ENCODE measurements around the gene CNTNAP1. TPM values are rescaled to one million over a fixed set of nuclear protein-coding genes. Genes with fewer than 3 reads are reported as not detected.

Gene CNTNAP1
- total RNA-seq, 1 donor from 2014 or later = 2.3 TPM

GRCh38 chr17:42673885-42674754 is 8.2 kb upstream of the CNTNAP1 start:
- H3K27ac Mint-ChIP-seq = no peak overlapping the region
- DNase-seq (ENCODE audit: low spot score, unreplicated experiment) = no peak

GRCh38 chr17:42674755-42675347 is 7.5 kb upstream of the CNTNAP1 start:
- Mint-ChIP-seq H3K9me3 (ENCODE audit: low read depth) (no peaks in the 10 kb centered on the region), H3K36me3 (ENCODE audit: insufficient read depth) (peaks cover 13% of the 10 kb centered on the region), H3K27me3 (peaks cover 33% of the 10 kb centered on the region), H3K4me1 (ENCODE audit: low read depth) (peaks cover 15% of the 10 kb centered on the region), H3K27ac (no peak overlapping the region), H3K4me3 (ENCODE audit: low read depth) (peak overlapping the region; percentile 57)
- TF ChIP-seq, protein P1, sequence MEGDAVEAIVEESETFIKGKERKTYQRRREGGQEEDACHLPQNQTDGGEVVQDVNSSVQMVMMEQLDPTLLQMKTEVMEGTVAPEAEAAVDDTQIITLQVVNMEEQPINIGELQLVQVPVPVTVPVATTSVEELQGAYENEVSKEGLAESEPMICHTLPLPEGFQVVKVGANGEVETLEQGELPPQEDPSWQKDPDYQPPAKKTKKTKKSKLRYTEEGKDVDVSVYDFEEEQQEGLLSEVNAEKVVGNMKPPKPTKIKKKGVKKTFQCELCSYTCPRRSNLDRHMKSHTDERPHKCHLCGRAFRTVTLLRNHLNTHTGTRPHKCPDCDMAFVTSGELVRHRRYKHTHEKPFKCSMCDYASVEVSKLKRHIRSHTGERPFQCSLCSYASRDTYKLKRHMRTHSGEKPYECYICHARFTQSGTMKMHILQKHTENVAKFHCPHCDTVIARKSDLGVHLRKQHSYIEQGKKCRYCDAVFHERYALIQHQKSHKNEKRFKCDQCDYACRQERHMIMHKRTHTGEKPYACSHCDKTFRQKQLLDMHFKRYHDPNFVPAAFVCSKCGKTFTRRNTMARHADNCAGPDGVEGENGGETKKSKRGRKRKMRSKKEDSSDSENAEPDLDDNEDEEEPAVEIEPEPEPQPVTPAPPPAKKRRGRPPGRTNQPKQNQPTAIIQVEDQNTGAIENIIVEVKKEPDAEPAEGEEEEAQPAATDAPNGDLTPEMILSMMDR (IDR thresholded peaks at IDR 0.05; ENCODE audit: unreplicated experiment) = no peak
- no peak for DNase-seq (ENCODE audit: low spot score, unreplicated experiment)

More at GRCh38 chr17:42673885-42674754, 8.2 kb upstream of the CNTNAP1 start:
- Mint-ChIP-seq H3K27me3 (peaks cover 38% of the 10 kb centered on the region), H3K4me1 (ENCODE audit: low read depth) (peaks cover 15% of the 10 kb centered on the region), H3K36me3 (ENCODE audit: insufficient read depth) (peaks cover 16% of the 10 kb centered on the region), H3K4me3 (ENCODE audit: low read depth) (peak overlapping the region; percentile 57), H3K9me3 (ENCODE audit: low read depth) (no peaks in the 10 kb centered on the region)
- TF ChIP-seq, protein P1 (IDR thresholded peaks at IDR 0.05; ENCODE audit: unreplicated experiment) = peak; percentile 55

DNA sequence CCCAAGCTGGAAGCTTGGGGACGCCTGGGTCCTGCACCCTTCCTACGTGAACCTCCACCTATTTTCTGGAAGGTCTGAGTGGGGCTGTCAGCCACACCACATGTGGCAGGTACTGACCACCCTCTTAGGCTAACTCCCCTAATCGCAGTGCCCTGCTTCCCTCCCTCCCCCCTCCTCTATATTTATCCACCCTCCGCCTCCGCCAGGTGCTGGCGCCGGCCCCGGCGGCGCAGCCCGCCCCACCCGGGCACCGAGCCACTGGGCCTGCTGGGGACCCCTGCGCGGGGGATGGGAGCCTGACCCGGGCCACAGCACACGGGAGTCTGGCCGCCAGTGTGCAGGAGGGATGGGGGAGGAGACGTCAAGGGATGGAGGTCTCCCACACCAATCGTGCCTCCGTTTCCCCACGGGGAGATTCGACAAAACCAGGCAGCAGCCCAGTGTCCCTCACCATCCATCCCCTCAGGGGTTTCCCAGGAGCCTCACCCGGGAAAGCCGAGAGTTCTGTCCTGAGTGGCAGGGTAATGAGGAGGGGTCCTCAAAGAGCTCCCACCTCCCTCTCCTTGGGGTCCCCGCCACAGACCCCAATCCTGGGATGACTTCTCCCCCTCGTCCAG is 6.9 kb upstream of the CNTNAP1 start:
- peaks cover 13% of the 10 kb centered on the region for H3K4me1 Mint-ChIP-seq (ENCODE audit: low read depth)
- H3K27ac Mint-ChIP-seq = no peak overlapping the region
- peaks cover 32% of the 10 kb centered on the region for H3K27me3 Mint-ChIP-seq
- H3K36me3 Mint-ChIP-seq (ENCODE audit: insufficient read depth) = peaks cover 12% of the 10 kb centered on the region
- TF ChIP-seq, protein P1 (IDR thresholded peaks at IDR 0.05; ENCODE audit: unreplicated experiment) = no peak
- peak overlapping the region; percentile 81 for H3K4me3 Mint-ChIP-seq (ENCODE audit: low read depth)
- DNase-seq (ENCODE audit: low spot score, unreplicated experiment) = no peak
- H3K9me3 Mint-ChIP-seq (ENCODE audit: low read depth) = no peaks in the 10 kb centered on the region

DNA sequence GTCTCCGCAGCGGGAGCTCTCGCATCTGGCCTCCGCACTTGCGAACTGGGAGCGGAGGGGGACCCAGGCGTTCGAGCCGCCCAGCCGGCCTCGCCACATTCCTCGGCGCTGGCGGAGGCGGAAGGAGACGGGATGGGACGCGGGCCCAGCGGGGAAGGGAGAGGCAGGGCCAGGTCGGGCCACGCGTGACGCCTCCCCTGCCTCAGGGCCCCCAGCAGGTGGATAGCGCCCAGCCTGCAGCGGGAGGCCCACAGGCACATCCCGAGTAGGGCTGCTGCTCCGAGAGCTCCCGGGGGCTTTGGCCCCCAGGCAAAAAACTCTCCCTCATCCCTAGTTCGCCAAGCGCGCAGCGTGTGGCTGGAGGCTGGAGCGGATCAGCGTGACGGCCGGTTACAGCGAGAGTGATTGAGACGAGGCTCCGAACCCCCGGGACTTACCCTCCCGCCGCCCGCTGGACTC is 6.3 kb upstream of the CNTNAP1 start:
- peaks cover 30% of the 10 kb centered on the region for H3K27me3 Mint-ChIP-seq
- TF ChIP-seq, protein P1 (IDR thresholded peaks at IDR 0.05; ENCODE audit: unreplicated experiment) = no peak

DNA sequence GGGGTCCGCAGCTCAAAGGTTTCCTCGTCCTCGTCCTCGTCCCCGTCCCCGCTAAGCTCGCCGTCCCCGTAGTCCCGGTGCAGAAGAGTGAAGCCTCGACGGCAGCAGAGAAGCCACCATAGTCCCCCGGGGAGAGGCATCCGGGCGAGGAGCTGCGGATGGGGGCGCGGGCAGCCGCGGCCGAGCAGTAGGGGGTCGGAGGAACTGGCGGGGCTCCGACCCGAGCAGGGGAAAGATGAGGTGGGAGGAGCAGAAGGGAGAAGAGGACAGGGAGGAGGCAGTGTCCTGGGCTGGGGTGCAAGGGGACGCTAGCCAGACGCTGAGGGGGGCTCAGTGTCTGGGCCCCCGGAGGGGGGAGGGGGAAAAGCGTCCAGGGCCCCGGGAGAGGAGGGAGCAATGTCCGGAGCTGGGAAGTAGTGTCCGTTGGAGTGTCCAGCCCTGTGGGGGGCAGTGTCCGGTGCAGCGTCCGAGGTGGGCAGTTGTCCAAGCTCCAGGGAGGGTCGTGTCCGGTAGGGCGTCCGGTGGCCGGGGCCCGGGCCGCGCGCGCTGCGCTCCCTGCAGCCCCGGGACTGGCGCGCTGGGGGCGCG is 5.8 kb upstream of the CNTNAP1 start, which contains the start of gene PLEKHH3:
TSS of gene PLEKHH3 (minus strand) at position 571 of the 588 bp plus-strand sequence. CDS start at position 140, 431 bp downstream.
- H3K27ac Mint-ChIP-seq = peak within 1 kb of the TSS; percentile 91
- peak; percentile 50 for DNase-seq (ENCODE audit: low spot score, unreplicated experiment)
- peaks cover 7% of the 10 kb centered on the region for H3K36me3 Mint-ChIP-seq (ENCODE audit: insufficient read depth)
- peaks cover 29% of the 10 kb centered on the region for H3K27me3 Mint-ChIP-seq
- peak within 1 kb of the TSS; percentile 81 for H3K4me3 Mint-ChIP-seq (ENCODE audit: low read depth)
- TF ChIP-seq, protein P1 (IDR thresholded peaks at IDR 0.05; ENCODE audit: unreplicated experiment) = peak; percentile 32
- H3K4me1 Mint-ChIP-seq (ENCODE audit: low read depth) = peaks cover 14% of the 10 kb centered on the region
- no peaks in the 10 kb centered on the region for H3K9me3 Mint-ChIP-seq (ENCODE audit: low read depth)

More for the DNA sequence above, 6.3 kb upstream of the CNTNAP1 start:
- Mint-ChIP-seq H3K27ac (peak overlapping the region; percentile 84), H3K36me3 (ENCODE audit: insufficient read depth) (peaks cover 8% of the 10 kb centered on the region), H3K9me3 (ENCODE audit: low read depth) (no peaks in the 10 kb centered on the region), H3K4me1 (ENCODE audit: low read depth) (peaks cover 15% of the 10 kb centered on the region), H3K4me3 (ENCODE audit: low read depth) (peak overlapping the region; percentile 81)
- DNase-seq (ENCODE audit: low spot score, unreplicated experiment) = no peak

Data from progenitor cell of endocrine pancreas (in vitro differentiated cells).